GM19452 (cell line): Measurements from ENCODE around the gene MRPL42.
A peak's percentile ranks its signal among the peaks of the same experiment; 100 is the strongest.
"Not testable (repeated sequence)": the region's sequence is repeated elsewhere in the genome, so short reads cannot be mapped to it uniquely, and the experiment has no call there.

ENCODE experiments used
- ATAC-seq: cut with Tn5 transposase; IDR thresholded peaks from one replicate; pipeline ENCODE4 v1.9.1; 2021; ENCODE audit not compliant: unreplicated experiment

Gene MRPL42

DNA sequence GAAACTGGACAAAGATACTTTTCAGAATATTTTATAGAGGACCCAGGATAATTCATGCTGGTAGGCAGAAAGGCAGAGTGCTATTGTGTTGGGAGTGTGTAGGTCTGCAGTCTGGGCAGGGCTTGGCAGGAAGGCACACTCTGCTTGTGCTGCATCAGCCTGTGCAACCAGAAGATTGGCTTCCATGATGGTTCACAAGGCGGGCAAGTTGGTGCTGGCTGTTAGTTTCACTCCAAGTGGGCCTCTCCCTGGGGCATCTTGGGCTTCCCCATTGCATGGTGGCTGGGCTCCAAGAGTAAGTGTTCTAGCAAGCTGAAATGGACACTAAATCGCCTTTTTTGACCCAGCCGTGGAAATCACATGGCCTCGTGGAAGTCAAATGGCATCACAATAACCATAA is 23.7 kb upstream of the MRPL42 start:
- ATAC-seq = no peak

DNA sequence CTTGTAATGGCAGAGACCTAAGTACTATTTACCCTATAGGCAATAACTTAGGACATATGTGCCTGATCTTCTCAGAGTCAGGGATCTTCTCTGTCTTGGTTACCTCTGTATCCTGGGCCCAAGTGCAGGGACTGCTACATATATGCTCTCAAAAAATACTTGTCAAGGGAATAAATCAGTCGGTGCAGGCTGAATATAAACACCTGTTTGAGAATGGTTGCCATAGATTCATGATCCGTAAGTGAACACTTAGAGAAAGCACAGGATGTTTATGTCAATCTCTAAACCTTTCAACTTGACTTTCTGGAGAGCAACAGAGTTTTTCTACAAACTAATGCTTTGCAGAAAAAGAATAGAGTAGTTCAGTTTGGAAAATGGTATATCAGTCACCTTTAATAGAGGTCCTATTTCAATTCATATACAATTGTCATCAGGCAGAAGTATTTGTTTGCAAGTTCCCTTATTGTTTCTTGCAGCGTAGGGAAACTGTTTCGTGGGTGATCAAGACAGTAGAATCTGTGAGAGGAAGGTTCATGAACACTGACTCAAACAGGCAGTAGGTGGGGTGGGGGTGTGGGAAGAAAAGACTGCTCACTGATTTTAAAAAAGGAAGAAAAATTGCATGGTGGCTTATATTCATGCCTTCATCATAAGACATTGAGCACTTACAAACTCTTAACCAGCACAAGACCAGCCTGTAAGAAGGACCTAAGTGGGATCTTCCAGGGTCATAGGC is 19.6 kb upstream of the MRPL42 start:
- no peak for ATAC-seq

DNA sequence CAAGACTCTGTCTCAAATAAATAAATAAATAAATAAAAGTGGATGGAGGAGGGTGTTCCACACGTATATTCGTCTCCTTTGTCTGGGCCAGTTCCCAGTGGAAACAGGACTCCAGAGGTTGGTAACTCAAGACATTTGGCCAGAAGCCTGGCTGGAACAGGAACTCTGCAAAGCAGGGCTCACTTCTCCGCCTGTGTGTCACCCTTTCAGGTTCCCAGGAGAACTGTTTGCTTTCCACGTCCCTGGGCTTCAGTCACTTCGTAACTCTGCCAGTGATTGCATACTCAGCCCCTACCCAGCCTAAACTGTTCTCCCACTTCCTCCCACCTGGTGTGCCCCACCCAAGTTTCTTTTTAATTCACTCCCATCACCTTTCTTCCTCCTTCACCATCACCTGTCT is 18.5 kb upstream of the MRPL42 start:
- ATAC-seq = no peak

DNA sequence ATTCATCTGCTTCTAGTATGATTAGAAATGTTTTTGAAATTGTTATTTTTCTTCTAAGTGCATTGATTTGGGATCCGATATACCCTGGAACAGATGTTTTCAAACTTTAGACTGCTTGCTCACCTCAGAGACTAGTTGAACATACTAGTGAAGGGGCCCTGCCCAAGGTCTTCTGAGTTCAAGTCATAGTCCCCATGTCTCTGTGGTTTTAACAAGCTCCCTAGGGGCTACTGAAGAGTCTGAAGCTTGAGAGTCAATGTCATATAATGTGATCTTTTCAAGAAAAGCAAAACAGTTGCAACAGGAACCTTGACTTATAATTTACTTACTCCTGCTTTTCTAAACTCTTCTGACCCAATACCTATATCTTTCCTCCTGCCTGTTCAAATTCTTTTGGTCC is 18.0 kb upstream of the MRPL42 start:
- ATAC-seq = peak; percentile 91

DNA sequence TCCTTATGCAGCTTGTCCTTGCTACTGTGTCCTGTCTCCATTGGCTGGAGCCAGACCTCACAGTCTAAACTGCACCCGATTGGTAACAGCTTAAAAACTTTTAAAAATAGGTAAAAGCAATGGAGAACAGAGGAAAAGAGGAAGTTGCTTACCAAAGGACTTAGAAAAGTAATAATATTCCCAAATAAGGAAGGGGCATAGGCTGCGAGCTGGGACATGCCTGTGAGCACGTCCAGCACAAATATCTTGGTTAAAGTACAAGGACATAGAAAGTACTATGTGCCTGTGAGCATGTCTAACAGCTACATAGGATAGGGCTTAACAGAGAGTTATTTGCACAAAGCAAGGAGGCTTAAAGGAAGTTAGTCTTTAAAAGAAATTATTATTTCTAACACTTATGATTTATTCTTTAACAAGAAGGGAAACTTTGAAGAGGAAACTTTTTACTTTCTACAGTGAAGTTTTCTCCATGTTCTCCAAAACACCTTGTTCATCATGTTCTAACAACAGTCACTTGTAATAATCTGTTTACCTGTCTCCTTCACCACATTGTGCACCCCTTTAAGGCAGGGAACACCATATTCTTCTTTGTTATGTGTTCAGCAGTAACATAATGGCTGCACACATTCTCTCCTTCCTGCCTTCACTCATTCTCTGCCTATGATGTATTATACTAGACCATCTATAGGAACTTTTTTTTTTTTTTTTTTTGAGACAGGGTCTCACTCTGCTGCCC is 15.7 kb upstream of the MRPL42 start:
- no peak for ATAC-seq

DNA sequence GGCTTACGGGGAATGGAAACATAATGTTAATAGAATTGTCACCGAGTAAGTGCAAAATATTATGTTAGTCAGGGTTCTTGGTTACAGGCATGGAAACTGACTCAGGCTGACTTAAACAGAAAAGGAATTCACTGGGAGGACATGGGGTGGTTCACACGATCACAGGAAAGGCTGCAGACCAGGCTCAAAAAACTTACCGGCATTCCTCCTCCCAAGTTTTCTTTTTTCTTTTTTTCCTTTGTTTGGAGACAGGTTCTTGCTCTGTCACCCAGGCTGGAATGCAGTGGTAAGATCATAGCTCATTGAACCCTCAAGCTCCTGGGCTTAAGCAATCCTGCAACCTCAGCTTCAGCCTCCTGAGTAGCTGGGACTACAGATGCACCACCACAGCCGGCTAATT is 13.7 kb upstream of the MRPL42 start:
- no peak for ATAC-seq

DNA sequence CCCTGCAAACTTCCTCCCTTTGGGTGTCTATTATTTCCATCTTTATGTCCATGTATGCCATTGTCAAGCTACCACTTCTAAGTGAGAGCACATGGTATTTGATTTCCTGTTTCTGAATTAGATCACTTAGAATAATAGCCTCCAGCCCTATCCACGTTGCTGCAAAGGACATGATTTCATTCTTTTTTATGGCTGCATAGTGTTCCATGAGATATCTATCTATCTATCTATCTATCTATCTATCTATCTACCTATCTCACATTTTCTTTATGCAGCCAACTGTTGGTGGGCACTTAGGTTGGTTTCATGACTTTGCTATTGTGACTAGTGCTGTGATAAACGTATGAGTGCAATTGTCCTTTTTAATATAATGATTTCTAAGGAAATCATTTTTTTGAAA is 11.2 kb upstream of the MRPL42 start:
- ATAC-seq = no peak

DNA sequence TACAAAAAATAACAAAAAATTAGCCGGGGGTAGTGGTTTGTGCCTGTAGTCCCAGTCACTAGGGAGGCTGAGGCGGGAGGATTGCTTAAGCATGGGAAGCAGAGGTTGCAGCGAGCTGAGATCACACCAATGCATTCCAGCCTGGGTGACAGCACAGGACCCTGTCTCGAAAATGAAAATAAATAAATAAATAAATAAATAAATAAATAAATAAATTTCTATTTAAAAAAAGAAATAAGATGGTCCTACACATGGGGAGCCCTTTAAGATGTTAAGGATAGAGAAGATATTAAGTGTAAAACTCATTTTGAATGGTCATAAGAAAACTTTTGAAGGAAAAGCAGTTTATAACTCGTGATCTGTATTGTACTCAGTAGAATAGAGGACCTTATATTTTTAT is 8.2 kb upstream of the MRPL42 start:
- no peak for ATAC-seq

DNA sequence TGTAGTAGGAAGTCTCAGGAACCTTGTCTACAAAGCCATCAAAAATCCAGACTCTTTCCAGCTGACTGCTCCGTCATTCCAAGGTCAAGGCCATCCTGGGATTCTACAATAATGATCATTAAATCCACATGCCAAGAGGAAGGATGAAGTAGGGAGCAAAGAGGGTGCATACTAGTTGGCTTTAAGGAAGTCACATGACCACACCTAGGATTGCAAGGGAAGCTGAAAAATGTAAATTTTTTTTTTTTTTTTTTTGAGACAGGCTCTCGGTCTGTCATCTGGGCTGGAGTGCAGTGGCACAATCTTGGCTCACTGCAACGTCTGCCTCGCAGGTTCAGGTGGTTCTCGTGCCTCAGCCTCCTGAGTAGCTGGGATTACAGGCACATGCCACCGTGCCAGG is 7.3 kb upstream of the MRPL42 start:
- ATAC-seq = no peak

DNA sequence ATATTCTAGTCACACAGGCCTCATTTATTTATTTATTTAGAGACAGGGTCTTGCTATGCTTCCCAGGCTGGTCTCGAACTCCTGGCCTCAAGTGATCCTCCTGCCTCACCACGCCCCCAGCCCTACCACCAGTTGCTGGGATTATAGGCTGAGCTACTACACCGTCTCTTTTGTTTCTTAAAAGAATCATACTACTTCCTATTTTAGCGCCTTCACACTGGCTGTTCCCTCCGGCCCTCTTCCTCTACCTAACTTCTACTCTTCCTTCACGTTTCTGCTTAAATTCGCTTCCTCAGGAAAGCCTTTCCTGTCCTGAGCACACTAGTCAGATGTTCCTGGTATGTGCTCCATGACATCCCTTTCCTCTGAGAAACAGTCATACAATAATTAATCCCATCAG is 6.4 kb upstream of the MRPL42 start:
- no peak for ATAC-seq

DNA sequence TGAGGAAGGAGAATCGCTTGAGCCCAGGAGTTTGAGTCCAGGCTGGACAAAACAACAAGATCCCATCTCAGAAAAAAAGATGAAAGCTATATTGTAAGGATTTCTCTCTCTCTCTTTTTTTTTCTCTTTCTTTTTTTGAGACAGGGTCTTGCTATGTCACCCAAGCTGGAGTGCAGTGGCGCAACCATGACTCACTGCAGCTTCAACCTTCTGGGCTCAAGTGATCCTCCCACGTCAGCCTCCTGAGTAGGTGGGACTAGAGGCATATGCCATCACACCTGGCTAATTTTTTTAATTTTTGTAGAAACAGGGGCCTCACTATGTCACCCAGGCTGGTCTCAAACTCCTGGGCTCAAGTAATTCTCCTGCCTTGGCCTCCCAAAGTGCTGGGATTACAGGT is 5.8 kb upstream of the MRPL42 start:
- no peak for ATAC-seq

DNA sequence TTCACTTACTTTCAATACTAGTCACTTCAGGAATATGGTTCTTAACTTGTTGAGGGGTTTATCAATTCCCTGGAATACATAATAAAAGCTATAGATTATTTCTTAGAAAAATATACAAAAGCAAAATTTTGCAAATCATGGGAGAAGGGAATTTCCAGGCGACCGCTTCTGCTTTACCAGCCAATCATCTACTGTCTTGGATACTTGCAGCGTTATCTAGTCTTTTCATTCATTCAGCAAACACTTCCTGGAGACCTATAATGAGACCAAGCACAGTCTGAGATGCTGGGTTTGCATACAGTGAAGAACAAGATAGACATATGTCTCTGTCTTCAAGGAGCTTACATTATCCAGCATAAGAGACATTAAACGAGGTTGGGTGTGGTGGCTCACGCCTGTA is 1.5 kb upstream of the MRPL42 start:
- no peak for ATAC-seq

DNA sequence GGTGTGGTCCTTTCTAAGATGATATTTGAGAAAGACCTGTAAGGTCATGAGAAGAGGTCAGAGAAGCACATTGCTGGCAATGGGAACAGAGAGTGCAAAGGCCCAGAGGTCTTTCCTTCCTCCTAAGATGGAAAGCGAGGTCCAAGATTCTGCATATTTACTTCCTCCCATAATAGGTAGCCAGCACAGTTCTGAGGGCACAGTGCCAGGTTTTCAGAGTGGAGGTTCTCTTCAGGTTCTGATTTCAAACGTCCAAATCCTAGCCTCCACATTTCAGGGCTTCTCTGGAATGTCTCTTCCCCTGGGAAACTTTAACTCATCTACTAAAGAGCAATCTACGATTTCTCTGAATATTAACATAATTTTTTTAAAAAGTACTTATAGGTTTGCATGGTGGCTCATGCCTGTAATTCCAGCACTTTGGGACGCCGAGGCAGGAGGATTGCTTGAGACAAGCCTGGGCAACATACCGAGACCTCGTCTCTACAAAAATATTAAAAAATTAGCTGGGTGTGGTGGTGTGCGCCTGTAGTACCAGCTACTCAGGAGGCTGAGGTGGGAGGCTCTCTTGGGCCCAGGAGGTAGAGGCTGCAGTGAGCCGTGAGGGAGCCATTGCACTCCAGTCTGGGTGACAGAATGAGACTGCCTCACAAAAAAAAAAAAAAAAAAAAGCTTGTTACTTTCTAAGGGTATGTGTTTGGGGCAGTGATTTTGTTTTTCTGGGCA is 526 bp upstream of the MRPL42 start:
- ATAC-seq = peak; percentile 5

DNA sequence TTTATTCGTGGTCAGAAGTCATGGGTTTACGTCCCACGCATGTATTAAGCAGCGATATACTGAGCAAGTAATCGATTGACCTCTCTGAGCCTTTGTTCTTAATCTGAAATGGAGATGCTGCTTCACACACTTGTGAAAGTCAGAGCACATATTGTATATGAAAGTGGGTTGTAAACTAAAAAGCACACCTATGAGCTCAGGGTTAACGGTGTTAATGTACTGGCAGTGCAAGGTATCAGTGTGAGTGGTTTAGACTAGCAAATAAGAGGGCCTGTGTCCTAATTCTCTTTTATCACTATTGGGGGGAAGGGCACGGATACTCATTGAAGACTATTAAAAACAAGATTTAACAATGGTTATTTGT is 676 bp downstream of the MRPL42 start:
- peak; percentile 17 for ATAC-seq

DNA sequence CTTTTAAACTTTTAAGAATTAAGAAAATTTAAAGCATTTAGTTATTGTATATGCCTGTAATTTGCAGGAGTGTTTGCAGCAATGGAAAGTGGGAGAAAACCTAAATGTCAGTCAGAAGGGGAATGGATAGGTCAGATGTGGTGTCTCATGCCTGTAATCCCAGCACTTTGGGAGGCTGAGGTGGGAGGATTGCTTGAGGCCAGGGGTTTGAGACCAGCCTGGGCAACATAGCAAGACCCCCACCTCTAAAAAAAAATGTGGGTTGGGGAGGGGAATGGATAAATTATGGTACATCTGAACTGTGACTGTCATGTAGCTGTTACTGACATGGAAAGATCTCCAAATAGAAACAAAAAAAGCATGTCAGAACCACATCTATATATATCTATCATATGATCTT is 2.1 kb downstream of the MRPL42 start:
- ATAC-seq = no peak

DNA sequence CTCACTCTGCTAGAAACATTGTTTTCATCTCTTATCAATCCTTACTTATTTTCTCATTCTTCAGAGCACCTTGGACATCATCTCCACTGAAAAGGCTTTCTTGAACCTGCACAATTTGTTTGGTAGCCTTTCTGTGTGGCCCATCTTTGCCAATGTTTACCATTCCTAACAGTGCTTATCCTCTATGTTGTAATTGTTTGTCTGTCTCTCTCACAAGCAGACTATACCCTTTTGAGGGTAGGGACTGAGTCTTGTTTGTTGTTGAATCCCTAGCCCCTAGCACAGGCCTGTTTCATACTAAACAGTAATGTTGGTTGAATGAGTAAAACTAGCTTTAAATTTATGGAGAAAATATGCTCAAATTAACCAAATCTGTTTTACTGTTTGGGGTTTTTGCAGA is 9.2 kb downstream of the MRPL42 start:
- no peak for ATAC-seq

DNA sequence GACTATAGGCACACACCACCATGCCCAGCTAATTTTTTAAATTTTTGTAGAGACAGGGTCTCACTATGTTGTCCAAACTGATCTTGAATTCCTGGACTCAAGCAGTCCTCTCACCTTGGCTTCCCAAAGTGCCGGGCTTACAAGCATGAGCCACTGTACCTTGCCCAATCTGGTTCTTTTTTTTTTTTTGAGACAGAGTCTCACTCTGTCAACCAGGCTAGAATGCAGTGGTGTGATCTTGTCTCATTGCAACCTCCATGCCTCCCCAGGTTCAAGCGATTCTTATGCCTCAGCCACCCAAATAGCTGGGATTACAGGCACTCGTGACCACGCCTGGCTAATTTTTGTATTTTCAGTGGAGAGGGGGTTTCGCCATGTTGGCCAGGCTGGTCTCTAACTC is 15.4 kb downstream of the MRPL42 start:
- ATAC-seq = no peak

DNA sequence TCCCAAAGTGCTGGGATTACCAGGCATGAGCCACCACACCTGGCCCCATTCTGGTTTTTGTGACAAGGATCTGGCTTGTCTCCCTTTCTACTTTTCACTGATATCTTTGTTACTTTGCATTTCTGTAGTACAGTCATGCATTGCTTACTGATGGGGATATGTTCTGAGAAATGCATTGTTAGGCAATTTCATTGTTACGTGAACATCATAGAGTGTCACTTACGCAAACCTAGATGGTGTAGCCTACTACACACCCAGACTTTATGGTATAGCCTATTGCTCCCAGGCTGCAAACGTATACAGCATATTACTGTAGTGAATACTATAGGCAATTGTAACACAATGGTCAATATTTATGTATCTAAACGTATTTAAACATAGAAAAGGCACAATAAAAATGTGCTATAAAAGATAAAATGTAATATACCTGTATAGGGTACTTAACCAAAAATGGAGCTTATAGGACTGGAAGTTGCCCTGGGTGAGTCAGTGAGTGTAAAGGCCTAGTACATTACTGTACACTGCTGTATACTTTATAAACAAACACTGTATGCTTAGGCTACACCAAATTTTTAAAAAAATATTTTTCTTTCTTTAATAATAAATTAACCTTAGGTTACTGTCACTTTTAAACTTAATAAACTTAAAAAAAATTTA is 16.0 kb downstream of the MRPL42 start:
- no peak for ATAC-seq

DNA sequence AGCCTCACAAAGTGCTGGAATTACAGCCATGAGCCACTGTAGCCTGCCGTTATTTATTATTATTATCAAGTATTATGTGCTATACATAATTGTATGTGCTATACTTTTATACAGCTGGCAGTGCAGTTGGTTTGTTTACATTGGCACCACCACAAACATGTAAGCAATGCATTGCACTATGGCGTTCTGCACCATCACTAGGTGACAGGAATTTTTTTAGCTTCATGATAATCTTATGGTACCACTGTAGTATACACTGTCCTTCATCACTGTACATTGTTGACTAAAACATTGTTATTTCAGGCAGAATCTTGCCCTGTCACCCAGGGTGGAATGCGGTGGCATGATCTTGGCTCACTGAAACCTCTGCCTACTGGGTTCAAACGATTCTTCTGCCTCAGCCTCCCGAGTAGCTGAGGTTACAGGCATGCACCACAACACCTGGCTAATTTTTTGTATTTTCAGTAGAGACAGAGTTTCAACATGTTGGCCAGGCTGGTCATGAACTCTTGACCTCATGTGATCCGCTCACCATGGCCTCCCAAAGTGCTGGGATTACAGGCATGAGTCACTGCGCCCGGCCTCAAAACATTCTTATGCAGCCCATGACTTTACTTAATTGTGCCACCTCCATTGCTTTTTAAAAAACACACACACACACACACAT is 17.1 kb downstream of the MRPL42 start:
- no peak for ATAC-seq

DNA sequence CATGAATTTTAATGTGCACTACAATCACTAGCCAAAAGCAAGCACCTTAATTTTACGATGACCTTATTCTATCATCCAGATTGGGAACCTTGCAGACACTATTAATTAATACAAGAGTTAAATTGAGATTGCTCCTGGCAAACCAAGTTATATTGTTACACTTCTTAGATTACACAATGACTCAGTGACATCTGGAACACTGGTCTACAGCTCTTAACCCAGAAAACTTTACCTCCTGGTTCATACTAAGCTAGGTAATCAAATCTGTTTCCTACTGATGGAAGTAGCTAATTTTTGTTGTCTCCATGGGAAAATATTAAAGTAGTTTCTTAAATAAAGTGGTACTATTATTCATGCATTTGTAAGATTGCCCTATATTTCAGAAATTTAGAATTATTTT is 25.5 kb downstream of the MRPL42 start:
- ATAC-seq = not testable (repeated sequence)

DNA sequence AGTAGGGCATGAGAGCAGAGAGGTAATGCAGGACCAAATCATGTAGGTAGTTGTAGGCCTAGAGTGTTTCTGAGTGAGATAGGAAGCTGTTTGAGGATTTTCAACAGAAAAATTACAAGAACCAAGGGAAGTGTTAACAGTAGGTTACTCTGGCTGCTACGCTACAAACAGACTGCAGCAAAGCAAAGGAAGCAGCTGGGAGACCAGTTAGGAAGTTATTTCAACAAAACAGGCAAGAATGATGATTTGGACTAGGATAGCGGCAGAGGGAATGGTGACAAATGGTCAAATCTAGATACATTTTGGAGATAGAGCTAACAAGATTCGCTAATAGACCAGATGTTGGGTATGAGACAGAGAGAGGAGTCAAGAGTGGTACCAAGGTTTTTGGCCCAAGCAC is 26.8 kb downstream of the MRPL42 start:
- no peak for ATAC-seq
